ENCODE measurements around the gene CZIB. TPM values are rescaled to one million over a fixed set of nuclear protein-coding genes. Genes with fewer than 3 reads are reported as not detected.

Gene CZIB
- total and polyA plus RNA-seq, 2 experiments from 2014 or later, result 49.7 to 76.6 TPM

GRCh38 chr1:53265581-53265980 is 45.1 kb upstream of the CZIB start:
- H2AFZ ChIP-seq, result no peak overlapping the region
- no peaks in the 10 kb centered on the region for H3K36me3 ChIP-seq (ENCODE audit: low read depth)

GRCh38 chr1:53264048-53264447 is 43.6 kb upstream of the CZIB start:
- Histone ChIP-seq H3K79me2 (ENCODE audit: insufficient read depth) (no peaks in the 10 kb centered on the region), H2AFZ (no peak overlapping the region), H3K27ac (no peak overlapping the region), H3F3A (ENCODE audit: insufficient read depth) (no peaks in the 10 kb centered on the region), H3K36me3 (ENCODE audit: low read depth) (no peaks in the 10 kb centered on the region), H4K20me1 (ENCODE audit: insufficient read depth) (no peaks in the 10 kb centered on the region), H3K9me2 (ENCODE audit: insufficient read depth) (no peaks in the 10 kb centered on the region), H3K4me3 (no peak overlapping the region), H3K9me3 (ENCODE audit: low read depth) (no peaks in the 10 kb centered on the region), H3K9ac (no peak overlapping the region), H3K4me1 (ENCODE audit: insufficient read depth) (no peaks in the 10 kb centered on the region), H3K4me2 (ENCODE audit: unreplicated experiment) (no peak overlapping the region), H3K27me3 (replicated peaks; ENCODE audit: insufficient read depth) (no peaks in the 10 kb centered on the region)
- in situ Hi-C loops (cut with MboI), result no loop called here
- TF ChIP-seq EZH2phosphoT487 (IDR thresholded peaks at IDR 0.05; ENCODE audit: insufficient read depth, low read depth) (no peak), EZH2 (IDR thresholded peaks at IDR 0.05; ENCODE audit: insufficient read depth, poor library complexity, severe bottlenecking) (no peak)
- DNase-seq, result no peak
- WGBS, 2 experiments (ENCODE audit: low coverage in 1 of 2, low lambda C conversion rate in 2 of 2, missing lambda C conversion rate in 2 of 2), result 99 to 100% methylated on average over 11 of the region's 11 CpGs

More at GRCh38 chr1:53265581-53265980, 45.1 kb upstream of the CZIB start:
- Histone ChIP-seq H3K4me1 (ENCODE audit: insufficient read depth) (no peaks in the 10 kb centered on the region), H3K27ac (no peak overlapping the region), H3K4me3 (no peak overlapping the region), H3F3A (ENCODE audit: insufficient read depth) (no peaks in the 10 kb centered on the region), H3K79me2 (ENCODE audit: insufficient read depth) (no peaks in the 10 kb centered on the region), H3K9me3 (ENCODE audit: low read depth) (no peaks in the 10 kb centered on the region), H3K9ac (no peak overlapping the region), H3K4me2 (ENCODE audit: unreplicated experiment) (no peak overlapping the region), H3K9me2 (ENCODE audit: insufficient read depth) (no peaks in the 10 kb centered on the region), H4K20me1 (ENCODE audit: insufficient read depth) (no peaks in the 10 kb centered on the region), H3K27me3 (replicated peaks; ENCODE audit: insufficient read depth) (no peaks in the 10 kb centered on the region)
- 82 to 92% methylated on average over 4 of the region's 4 CpGs for WGBS, 2 experiments (ENCODE audit: low coverage in 1 of 2, low lambda C conversion rate in 2 of 2, missing lambda C conversion rate in 2 of 2)
- TF ChIP-seq EZH2 (IDR thresholded peaks at IDR 0.05; ENCODE audit: insufficient read depth, poor library complexity, severe bottlenecking) (no peak), EZH2phosphoT487 (IDR thresholded peaks at IDR 0.05; ENCODE audit: insufficient read depth, low read depth) (no peak)
- in situ Hi-C loops (cut with MboI), result no loop called here
- peak; percentile 28 for DNase-seq

DNA sequence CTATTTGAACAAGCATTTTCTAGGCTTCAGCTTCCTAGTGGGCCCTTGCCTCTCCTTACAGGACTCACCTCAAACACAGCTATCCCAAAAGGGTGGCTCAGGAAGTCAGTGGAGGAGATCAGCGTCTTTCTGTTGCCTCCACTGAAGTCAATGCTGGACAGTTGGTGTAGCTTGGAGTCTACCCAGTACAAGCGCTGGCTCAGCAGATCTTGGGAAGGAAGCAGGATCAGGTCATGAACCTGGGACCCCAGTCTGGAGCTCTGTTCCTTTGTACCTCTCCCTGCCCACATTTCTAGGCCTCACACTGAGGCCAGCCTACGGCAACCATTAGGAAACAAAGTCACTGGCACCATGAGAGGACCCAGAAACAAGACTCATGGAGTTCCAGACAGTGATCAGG is 41.6 kb upstream of the CZIB start:
- Histone ChIP-seq H4K20me1 (ENCODE audit: insufficient read depth) (no peaks in the 10 kb centered on the region), H3K4me2 (ENCODE audit: unreplicated experiment) (no peak overlapping the region), H3K36me3 (ENCODE audit: low read depth) (no peaks in the 10 kb centered on the region), H3K9ac (no peak overlapping the region), H3K9me2 (ENCODE audit: insufficient read depth) (no peaks in the 10 kb centered on the region), H3K79me2 (ENCODE audit: insufficient read depth) (no peaks in the 10 kb centered on the region), H3K27me3 (replicated peaks; ENCODE audit: insufficient read depth) (no peaks in the 10 kb centered on the region), H2AFZ (no peak overlapping the region), H3F3A (ENCODE audit: insufficient read depth) (no peaks in the 10 kb centered on the region), H3K4me3 (no peak overlapping the region), H3K9me3 (ENCODE audit: low read depth) (no peaks in the 10 kb centered on the region), H3K4me1 (ENCODE audit: insufficient read depth) (peaks cover 5% of the 10 kb centered on the region; the same call in 1 of the 2 replicates), H3K27ac (no peak overlapping the region)
- in situ Hi-C loops (cut with MboI), result no loop called here
- no peak for DNase-seq
- TF ChIP-seq EZH2 (IDR thresholded peaks at IDR 0.05; ENCODE audit: insufficient read depth, poor library complexity, severe bottlenecking) (no peak), EZH2phosphoT487 (IDR thresholded peaks at IDR 0.05; ENCODE audit: insufficient read depth, low read depth) (no peak)
- WGBS, 2 experiments (ENCODE audit: low coverage in 1 of 2, low lambda C conversion rate in 2 of 2, missing lambda C conversion rate in 2 of 2), result 92 to 98% methylated on average over 3 of the region's 3 CpGs

- 84 to 93% methylated on average over 4 of the region's 4 CpGs for WGBS, 2 experiments (ENCODE audit: low coverage in 1 of 2, low lambda C conversion rate in 2 of 2, missing lambda C conversion rate in 2 of 2)
- Histone ChIP-seq H4K20me1 (ENCODE audit: insufficient read depth) (no peaks in the 10 kb centered on the region), H2AFZ (no peak overlapping the region), H3K79me2 (ENCODE audit: insufficient read depth) (no peaks in the 10 kb centered on the region), H3K9me2 (ENCODE audit: insufficient read depth) (no peaks in the 10 kb centered on the region), H3K36me3 (ENCODE audit: low read depth) (no peaks in the 10 kb centered on the region), H3K9me3 (ENCODE audit: low read depth) (no peaks in the 10 kb centered on the region), H3K4me2 (ENCODE audit: unreplicated experiment) (no peak overlapping the region), H3K27ac (no peak overlapping the region), H3K4me1 (ENCODE audit: insufficient read depth) (peaks cover 5% of the 10 kb centered on the region; the same call in 1 of the 2 replicates), H3F3A (ENCODE audit: insufficient read depth) (no peaks in the 10 kb centered on the region), H3K9ac (no peak overlapping the region), H3K4me3 (no peak overlapping the region), H3K27me3 (replicated peaks; ENCODE audit: insufficient read depth) (no peaks in the 10 kb centered on the region)
- in situ Hi-C loops (cut with MboI), result no loop called here
- DNase-seq, result no peak
- TF ChIP-seq EZH2phosphoT487 (IDR thresholded peaks at IDR 0.05; ENCODE audit: insufficient read depth, low read depth) (no peak), EZH2 (IDR thresholded peaks at IDR 0.05; ENCODE audit: insufficient read depth, poor library complexity, severe bottlenecking) (no peak)
Measured at GRCh38 chr1:53260631-53261247, 40.3 kb upstream of the CZIB start.
